DND-41 (cell line): ENCODE measurements around the gene IQSEC1.

Source experiments
- ATAC-seq: fragments of 200-7000 bp; cut with Tn5 transposase; 3 replicates; pipeline ENCODE4 v1.9.1; 2021; ENCODE audit warnings: low read depth; ENCODE audit not compliant: insufficient read depth
- DNase-seq: peaks from one replicate; pipeline ENCODE4 v3.0.0-alpha.2; 2020
- H2AFZ ChIP-seq: 2 replicates; pipeline ENCODE4 v1.6.0; 2012; ENCODE audit warnings: low read depth, low read length
- H3K27ac ChIP-seq: 2 replicates; pipeline ENCODE4 v1.5.1; 2012; ENCODE audit warnings: low read length, inconsistent platforms
- H3K27me3 ChIP-seq: fragments of 200-600 bp; sonication (generic); 2 replicates; pipeline ENCODE4 v1.6.0; 2012; ENCODE audit warnings: low read length, mild to moderate bottlenecking, inconsistent platforms; ENCODE audit not compliant: insufficient read depth, poor library complexity
- H3K36me3 ChIP-seq: 2 replicates; pipeline ENCODE4 v1.5.1; 2012; ENCODE audit warnings: low read length, inconsistent platforms; ENCODE audit not compliant: insufficient read depth
- H3K4me1 ChIP-seq: 2 replicates; pipeline ENCODE4 v1.5.1; 2012; ENCODE audit warnings: mild to moderate bottlenecking, low read length; ENCODE audit not compliant: insufficient read depth
- H3K4me2 ChIP-seq: 2 replicates; pipeline ENCODE4 v1.6.0; 2012; ENCODE audit warnings: mild to moderate bottlenecking, moderate library complexity, low read length, inconsistent platforms; ENCODE audit not compliant: insufficient read depth
- H3K4me3 ChIP-seq, 2 experiments: fragments of 200-600 bp in 1 of 2; shearing (Covaris generic) in 1 of 2; 2 replicates each; pipeline ENCODE4 v1.5.1; 2012 to 2016; ENCODE audit warnings: inconsistent platforms in 2 of 2, low read length in 2 of 2, mild to moderate bottlenecking in 2 of 2, low read depth in 1 of 2, moderate library complexity in 1 of 2
- H3K79me2 ChIP-seq: 2 replicates; pipeline ENCODE4 v1.6.0; 2012; ENCODE audit warnings: low read length, inconsistent platforms; ENCODE audit not compliant: insufficient read depth
- H3K9ac ChIP-seq: 2 replicates; pipeline ENCODE4 v1.6.0; 2012; ENCODE audit warnings: low read depth, mild to moderate bottlenecking, inconsistent platforms, low read length, moderate library complexity
- H3K9me3 ChIP-seq: 2 replicates; pipeline ENCODE4 v1.5.1; 2012; ENCODE audit warnings: low read length, moderate library complexity, mild to moderate bottlenecking, inconsistent platforms; ENCODE audit not compliant: insufficient read depth, severe bottlenecking
- H4K20me1 ChIP-seq: 2 replicates; pipeline ENCODE4 v1.6.0; 2012; ENCODE audit warnings: low read length; ENCODE audit not compliant: insufficient read depth
- CTCF ChIP-seq: IDR thresholded peaks from 2 replicates; pipeline ENCODE4 v1.5.1; 2012; ENCODE audit warnings: borderline replicate concordance, low read length, moderate library complexity, mild to moderate bottlenecking; ENCODE audit not compliant: poor library complexity, severe bottlenecking; ENCODE audit errors: extremely low read depth
- EZH2 ChIP-seq: IDR thresholded peaks from 3 replicates; pipeline ENCODE4 v1.6.1; 2012; ENCODE audit warnings: borderline replicate concordance, low read depth, mild to moderate bottlenecking, moderate library complexity, low read length, inconsistent platforms; ENCODE audit not compliant: severe bottlenecking

Gene IQSEC1

GRCh38 chr3:12962292-12962691 is 110.9 kb downstream of the IQSEC1 start:
- ATAC-seq (no peak), DNase-seq (no peak)
- Histone ChIP-seq H3K9ac (no peak overlapping the region), H2AFZ (no peak overlapping the region), H4K20me1 (peaks cover 67% of the 10 kb centered on the region), H3K4me2 (no peak overlapping the region), H3K79me2 (peaks cover 52% of the 10 kb centered on the region), H3K27ac (no peak overlapping the region), H3K4me3 (no peak overlapping the region), H3K36me3 (no peaks in the 10 kb centered on the region), H3K9me3 (no peaks in the 10 kb centered on the region), H3K4me1 (peaks cover 23% of the 10 kb centered on the region), H3K27me3 (no peaks in the 10 kb centered on the region)
- no peak for TF ChIP-seq EZH2
- TF ChIP-seq CTCF: no peak

DNA sequence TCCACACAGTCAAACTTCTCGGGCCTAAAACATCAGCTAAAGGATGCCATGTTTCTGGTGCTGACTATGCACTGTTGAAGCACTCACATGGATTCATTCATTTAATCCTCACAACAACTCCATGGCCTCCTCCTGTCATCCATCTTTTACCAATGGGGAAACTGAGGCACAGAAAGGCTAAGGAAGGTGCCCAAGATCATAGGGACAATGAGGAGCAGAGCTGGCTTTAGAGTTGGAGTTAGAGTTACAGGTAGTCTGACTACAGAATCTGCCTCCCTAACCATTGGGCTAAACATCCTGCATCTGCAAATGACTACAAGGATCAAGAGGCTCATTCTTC is 111.6 kb downstream of the IQSEC1 start:
- H4K20me1 ChIP-seq: peaks cover 68% of the 10 kb centered on the region
- peaks cover 17% of the 10 kb centered on the region for H3K4me1 ChIP-seq
- no peak for DNase-seq
- no peak overlapping the region for H3K4me3 ChIP-seq
- H3K79me2 ChIP-seq: peaks cover 46% of the 10 kb centered on the region
- no peaks in the 10 kb centered on the region for H3K36me3 ChIP-seq
- no peak for ATAC-seq
- H3K4me2 ChIP-seq: no peak overlapping the region
- no peak overlapping the region for H2AFZ ChIP-seq
- H3K9ac ChIP-seq: no peak overlapping the region
- no peak overlapping the region for H3K27ac ChIP-seq
- H3K27me3 ChIP-seq: no peaks in the 10 kb centered on the region
- TF ChIP-seq CTCF (no peak), EZH2 (no peak)
- no peaks in the 10 kb centered on the region for H3K9me3 ChIP-seq

DNA sequence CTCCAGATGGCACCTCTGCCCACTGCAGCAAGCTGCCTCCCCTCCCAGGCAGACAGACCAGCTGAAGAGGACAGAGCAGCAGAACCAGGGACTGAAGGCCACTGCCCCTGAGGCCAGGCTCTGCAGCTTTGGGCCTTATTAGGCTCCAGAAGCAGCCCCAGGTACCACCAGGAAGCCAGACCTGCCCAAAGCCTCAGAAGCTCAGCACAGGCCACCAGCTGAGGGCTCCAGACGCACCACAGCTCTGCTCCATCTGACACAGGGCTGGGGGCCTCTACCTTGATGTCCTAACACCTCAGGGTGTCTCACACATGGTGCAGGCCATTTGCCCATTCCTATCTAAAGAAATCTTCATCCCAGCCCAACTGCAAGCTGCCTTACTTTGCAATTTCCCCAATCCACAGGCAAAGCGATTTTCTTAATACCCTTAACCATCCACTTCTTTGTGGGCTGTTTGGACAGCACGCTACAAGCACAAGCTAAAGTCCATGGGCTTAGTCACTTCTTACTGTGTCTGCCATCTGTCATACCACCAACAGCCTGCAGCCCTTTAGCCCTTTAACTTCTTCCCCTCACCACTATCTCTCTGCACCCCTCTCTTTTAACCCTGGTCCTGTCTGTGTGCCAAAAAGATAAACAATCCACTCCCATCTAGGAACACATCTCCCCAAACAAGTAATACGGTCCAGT is 112.1 kb downstream of the IQSEC1 start:
- TF ChIP-seq CTCF (no peak), EZH2 (no peak)
- Histone ChIP-seq H4K20me1 (peaks cover 67% of the 10 kb centered on the region), H3K36me3 (no peaks in the 10 kb centered on the region), H3K27me3 (no peaks in the 10 kb centered on the region), H3K4me2 (no peak overlapping the region), H3K27ac (no peak overlapping the region), H2AFZ (no peak overlapping the region), H3K4me3 (no peak overlapping the region), H3K9me3 (no peaks in the 10 kb centered on the region), H3K4me1 (peaks cover 12% of the 10 kb centered on the region), H3K9ac (no peak overlapping the region), H3K79me2 (peaks cover 41% of the 10 kb centered on the region)
- ATAC-seq (no peak), DNase-seq (no peak)
